ENCODE measurements around the gene GRAMD4. TPM values are rescaled to one million over a fixed set of nuclear protein-coding genes. Genes with fewer than 3 reads are reported as not detected.

Gene GRAMD4
- total and polyA plus RNA-seq, 12 donors, result 29.3 to 143 (median 63.9) TPM

- DNase-seq (peak; percentile 69 to 70), ATAC-seq (peak in 6 of 8 donors; percentile 0 to 47 (median 14))
- no peaks in the 10 kb centered on the region for H3K9me3 ChIP-seq
- peaks cover 39 to 93% (median 77%) of the 10 kb centered on the region in 9 donors for H3K4me1 ChIP-seq
- H3K4me3 ChIP-seq, result peak overlapping the region in 6 of 10 donors; percentile 23 to 47 (median 32)
- H3K36me3 ChIP-seq, result no peaks in the 10 kb centered on the region
- no peaks in the 10 kb centered on the region for H3K27me3 ChIP-seq
- intact Hi-C loops (cut with DNase I), result loop anchor here in 1 of 10 donors (5.0 kb wide), 1 partner anchor 55 kb away; no protein-coding TSS in a partner anchor
- 10 to 12% methylated on average over 13 of the region's 13 CpGs for WGBS, 2 donors
- no peak for TF ChIP-seq CTCF (IDR thresholded peaks at IDR 0.05)
- H3K27ac ChIP-seq, result peak overlapping the region; percentile 7 to 91 (median 83)
Measured at GRCh38 chr22:46592390-46592872, 27.8 kb upstream of the GRAMD4 start.

- no peak for DNase-seq
- peak in 3 of 8 donors; percentile 4 to 19 (median 15) for ATAC-seq
- no peak for TF ChIP-seq CTCF (IDR thresholded peaks at IDR 0.05)
Measured at GRCh38 chr22:46593211-46593681, 26.9 kb upstream of the GRAMD4 start.

DNA sequence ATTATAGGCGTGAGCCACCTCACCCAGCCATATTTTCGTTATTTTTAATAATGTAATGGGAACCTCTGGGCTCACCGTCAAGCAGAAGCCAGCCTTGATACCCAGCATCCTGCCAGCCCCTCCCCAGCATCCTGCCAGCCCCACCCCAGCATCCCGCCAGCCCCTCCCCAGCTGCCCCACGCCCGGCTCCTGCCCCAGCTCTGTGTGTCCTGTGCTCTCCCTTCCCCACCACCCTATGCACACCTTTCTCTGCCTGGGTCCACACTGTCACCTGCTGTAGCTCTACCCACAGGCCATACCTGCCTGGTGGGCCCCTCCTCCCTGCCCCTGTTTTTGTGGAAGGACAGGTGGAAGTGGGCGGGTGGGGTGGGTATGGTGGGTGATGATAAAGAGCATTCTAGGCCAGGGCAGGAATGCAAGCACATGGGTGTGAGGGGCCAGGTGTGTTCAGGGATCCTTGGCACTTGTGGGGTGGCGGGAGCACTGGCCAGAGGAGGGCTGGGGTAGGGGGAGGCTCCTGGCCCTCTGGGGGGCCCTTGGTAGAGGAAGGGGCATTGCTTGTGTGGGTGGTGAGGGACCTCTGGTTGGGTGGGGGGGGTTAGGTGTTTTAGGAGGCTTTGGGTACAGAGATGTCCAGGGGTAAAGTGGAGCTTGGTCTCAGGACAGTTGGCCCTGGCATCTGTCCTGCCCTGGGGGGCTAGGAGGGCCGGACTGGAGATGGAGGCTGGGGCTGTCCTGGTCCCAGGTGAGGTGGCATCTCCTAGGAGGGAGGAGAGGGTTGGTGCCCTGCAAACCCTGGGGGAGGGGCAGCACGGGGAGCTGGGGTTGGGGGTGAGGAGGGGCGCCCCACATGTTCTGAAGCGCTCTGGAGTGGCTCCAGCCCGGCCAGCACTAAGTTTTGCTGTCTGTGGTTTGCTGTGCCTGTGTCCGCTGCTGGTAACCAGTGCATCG lies 25.9 kb upstream of the GRAMD4 start:
- WGBS, 2 donors, result 85 to 91% methylated on average over 15 of the region's 15 CpGs
- Histone ChIP-seq H3K4me3 (no peak overlapping the region), H3K9me3 (no peaks in the 10 kb centered on the region), H3K36me3 (no peaks in the 10 kb centered on the region), H3K4me1 (peaks cover 24 to 87% (median 75%) of the 10 kb centered on the region in 9 donors), H3K27ac (peak overlapping the region in 8 of 10 donors; percentile 78 to 91 (median 86)), H3K27me3 (no peaks in the 10 kb centered on the region)
- DNase-seq (no peak), ATAC-seq (no peak)
- intact Hi-C loops (cut with DNase I), result loop anchor here in 1 of 10 donors (5.0 kb wide), 1 partner anchor 53 kb away; no protein-coding TSS in a partner anchor
- no peak for TF ChIP-seq CTCF (IDR thresholded peaks at IDR 0.05)

More at GRCh38 chr22:46593211-46593681, 26.9 kb upstream of the GRAMD4 start:
- H3K4me3 ChIP-seq, result peak overlapping the region in 6 of 10 donors; percentile 13 to 47 (median 32)
- intact Hi-C loops (cut with DNase I), result loop anchor here in 1 of 10 donors (5.0 kb wide), 1 partner anchor 54 kb away; no protein-coding TSS in a partner anchor
- H3K9me3 ChIP-seq, result no peaks in the 10 kb centered on the region
- 67 to 75% methylated on average over 19 of the region's 19 CpGs for WGBS, 2 donors
- H3K36me3 ChIP-seq, result no peaks in the 10 kb centered on the region
- peaks cover 31 to 85% (median 70%) of the 10 kb centered on the region in 9 donors for H3K4me1 ChIP-seq
- H3K27ac ChIP-seq, result peak overlapping the region in 9 of 10 donors; percentile 66 to 91 (median 84)
- H3K27me3 ChIP-seq, result no peaks in the 10 kb centered on the region

GRCh38 chr22:46594947-46595298 lies 25.3 kb upstream of the GRAMD4 start:
- Histone ChIP-seq H3K4me3 (no peak overlapping the region), H3K27ac (peak overlapping the region in 6 of 10 donors; percentile 64 to 91 (median 86)), H3K4me1 (peaks cover 18 to 84% (median 76%) of the 10 kb centered on the region in 9 donors), H3K36me3 (no peaks in the 10 kb centered on the region), H3K9me3 (no peaks in the 10 kb centered on the region), H3K27me3 (no peaks in the 10 kb centered on the region)
- intact Hi-C loops (cut with DNase I), result loop anchor here in 1 of 10 donors (5.0 kb wide), 1 partner anchor 52 kb away; no protein-coding TSS in a partner anchor
- DNase-seq (no peak), ATAC-seq (no peak)
- TF ChIP-seq CTCF (IDR thresholded peaks at IDR 0.05), result no peak
- WGBS, 2 donors, result 92% methylated on average over 17 of the region's 17 CpGs
